ENCODE measurements around the gene BRWD1.
"Not testable (repeated sequence)": the region's sequence is repeated elsewhere in the genome, so short reads cannot be mapped to it uniquely, and the experiment has no call there.

BRWD1 gene

DNA sequence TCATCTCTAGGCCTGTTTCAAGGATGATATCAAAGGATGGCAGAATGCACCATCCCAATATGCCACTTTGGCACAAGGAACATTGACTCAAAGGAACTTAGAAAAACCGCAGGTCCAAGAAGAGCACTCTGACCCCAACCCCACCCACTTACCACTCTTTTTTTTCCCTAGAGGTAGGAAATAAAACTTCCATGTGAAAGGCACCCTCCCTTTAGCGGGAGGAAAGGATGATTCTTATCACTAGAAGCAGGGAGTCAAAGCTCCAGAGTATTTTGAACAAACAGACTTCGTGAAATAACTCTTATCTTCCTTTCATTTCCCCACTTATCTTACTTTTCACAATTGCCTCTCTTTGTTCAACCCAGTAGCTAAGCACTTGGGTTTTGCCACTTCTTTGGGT, 152.4 kb downstream of the BRWD1 start:
- DNase-seq: no peak

GRCh38 chr21:39159342-39160063, 153.9 kb downstream of the BRWD1 start:
- no peak for DNase-seq

DNA sequence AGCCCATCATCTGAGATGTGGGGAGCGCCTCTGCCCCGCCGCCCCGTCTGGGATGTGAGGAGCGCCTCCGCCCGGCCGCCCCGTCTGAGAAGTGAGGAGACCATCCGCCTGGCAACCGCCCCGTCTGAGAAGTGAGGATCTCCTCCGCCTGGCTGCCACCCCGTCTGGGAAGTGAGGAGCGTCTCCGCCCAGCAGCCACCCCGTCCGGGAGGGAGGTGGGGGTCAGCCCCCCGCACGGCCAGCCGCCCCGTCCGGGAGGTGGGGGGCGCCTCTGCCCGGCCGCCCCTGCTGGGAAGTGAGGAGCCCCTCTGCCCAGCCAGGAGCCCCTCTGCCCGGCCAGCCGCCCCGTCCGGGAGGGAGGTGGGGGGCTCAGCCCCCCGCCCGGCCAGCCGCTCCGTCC, 156.2 kb downstream of the BRWD1 start:
- DNase-seq: not testable (repeated sequence)

- no peak for DNase-seq
These were observed 157.4 kb downstream of the BRWD1 start for GRCh38 chr21:39156024-39156423.

GRCh38 chr21:39155578-39155977, 157.9 kb downstream of the BRWD1 start:
- no peak for DNase-seq

GRCh38 chr21:39153842-39154241, 159.6 kb downstream of the BRWD1 start:
- DNase-seq: no peak

GRCh38 chr21:39153373-39153772, 160.1 kb downstream of the BRWD1 start:
- no peak for DNase-seq

- no peak for DNase-seq
These were observed 161.2 kb downstream of the BRWD1 start for GRCh38 chr21:39152271-39152670.

GRCh38 chr21:39150877-39151276, 162.6 kb downstream of the BRWD1 start:
- DNase-seq: no peak

- DNase-seq: no peak
These were observed 163.1 kb downstream of the BRWD1 start for GRCh38 chr21:39150316-39150715.

DNA sequence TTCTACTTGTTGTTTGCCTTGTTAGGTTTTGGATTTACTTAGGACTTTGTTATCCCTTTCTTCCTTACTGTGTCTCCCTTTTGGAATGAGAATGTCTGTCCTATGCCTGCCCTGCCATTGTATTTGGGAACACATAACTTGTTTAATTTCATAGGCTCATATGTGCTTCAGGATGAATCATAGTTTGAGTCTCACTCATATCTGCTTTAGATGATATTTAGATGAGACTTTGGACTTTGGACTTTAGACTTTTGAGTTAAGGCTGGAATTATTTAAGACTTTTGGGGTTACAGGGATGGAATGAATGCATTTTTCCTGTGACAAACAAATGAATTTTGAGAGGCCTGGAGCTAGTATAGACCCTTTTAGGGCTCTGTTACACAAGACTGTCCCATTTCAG, 163.6 kb downstream of the BRWD1 start:
- DNase-seq: no peak

DNA sequence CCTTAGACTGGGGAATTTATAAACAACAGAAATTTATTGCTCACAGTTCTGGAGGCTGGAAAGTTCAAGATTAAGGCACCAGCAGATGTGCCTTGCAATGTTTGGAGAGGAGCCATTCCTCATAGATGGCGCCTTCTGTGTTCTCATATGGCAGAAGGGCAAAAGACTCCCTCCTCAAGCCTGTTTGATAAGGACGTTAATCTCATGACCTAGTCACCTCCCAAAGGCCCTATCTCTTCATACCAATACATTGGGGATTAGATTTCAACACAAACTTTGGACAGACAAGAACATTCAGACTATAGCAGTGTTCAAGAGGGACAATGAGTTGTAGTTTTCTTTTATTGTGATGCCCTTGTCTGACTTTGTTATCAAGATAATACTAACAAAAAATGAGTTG, 164.5 kb downstream of the BRWD1 start:
- DNase-seq: no peak

- no peak for DNase-seq
These were observed 169.2 kb downstream of the BRWD1 start for GRCh38 chr21:39144191-39144590.

DNA sequence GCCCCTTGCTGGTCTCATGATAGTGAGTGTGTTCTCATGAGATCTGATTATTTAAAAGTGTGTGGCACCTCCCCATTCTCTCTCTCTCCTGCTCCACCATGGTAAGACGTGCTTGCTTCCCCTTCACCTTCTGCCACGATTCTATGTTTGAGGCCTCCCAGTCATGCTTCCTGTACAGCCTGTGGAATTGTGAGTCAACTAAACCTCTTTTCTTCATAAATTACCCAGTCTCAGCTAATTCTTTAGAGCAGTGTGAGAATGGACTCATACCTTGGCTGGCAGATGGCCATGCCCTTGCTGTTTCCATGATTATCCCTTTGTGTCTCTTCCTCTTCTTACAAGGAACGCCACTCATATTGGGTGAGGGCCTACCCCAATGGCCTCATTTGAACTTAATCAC, 170.5 kb downstream of the BRWD1 start:
- DNase-seq: no peak

- DNase-seq: no peak
These were observed 171.9 kb downstream of the BRWD1 start for GRCh38 chr21:39141502-39141901.

GRCh38 chr21:39137248-39138178, 175.9 kb downstream of the BRWD1 start:
- peak in 1 of 2 donors; percentile 65 for DNase-seq

DNA sequence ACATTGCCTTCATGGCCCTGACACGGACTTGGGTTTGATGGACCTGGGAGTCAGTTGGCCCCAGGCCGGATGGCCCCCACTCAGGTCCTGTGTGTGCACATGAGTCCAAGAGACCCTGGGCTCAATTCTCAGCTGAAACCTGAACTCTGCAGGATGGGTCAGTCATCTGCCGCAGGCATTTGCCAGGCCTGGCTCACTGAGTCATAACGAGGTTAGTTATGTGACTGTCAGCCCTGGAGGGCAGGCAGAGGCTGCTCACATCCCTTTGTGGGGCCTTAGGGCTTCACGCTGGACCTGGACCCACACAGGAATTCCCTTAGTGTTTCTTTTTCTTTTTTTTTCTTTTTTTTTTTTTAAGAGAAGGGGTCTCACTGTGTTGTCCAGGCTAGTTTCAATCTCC, 176.7 kb downstream of the BRWD1 start:
- no peak for DNase-seq

DNA sequence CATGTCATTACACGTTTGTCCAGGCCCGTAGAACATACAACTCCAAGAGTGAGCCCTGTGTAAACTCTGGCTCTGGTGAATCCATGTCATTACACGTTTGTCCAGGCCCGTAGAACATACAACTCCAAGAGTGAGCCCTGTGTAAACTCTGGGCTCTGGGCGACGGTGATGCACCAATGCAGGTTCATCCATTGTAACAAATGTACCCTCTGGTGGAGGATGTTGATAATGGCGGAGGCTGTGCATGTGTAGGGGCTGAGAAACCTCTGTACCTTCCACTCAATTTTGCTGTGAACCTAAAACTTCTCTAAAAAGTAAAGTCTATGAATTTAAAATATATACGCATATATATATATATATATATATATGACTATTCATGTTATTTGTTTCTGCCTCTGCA, 177.3 kb downstream of the BRWD1 start:
- peak in 1 of 2 donors; percentile 75 for DNase-seq

DNA sequence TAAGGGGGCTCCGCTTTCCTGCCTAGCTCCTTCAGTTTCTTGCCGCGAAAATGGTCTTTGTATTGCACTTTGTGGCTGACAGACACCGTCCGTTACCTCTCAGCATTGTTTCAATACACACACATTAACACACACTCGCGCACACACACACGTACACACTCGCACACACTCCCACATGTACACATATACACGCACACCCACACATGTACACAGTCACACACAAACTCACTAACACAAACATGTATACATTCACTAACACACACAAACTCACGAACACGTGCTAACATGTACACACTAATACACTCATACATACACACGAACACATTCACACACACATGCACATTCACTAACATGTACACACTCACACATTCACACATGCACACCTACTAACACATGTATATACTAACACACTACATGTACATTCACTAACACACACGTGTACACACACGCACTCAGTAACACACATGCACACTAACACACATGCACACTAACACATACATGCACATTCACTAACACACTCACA, 179.1 kb downstream of the BRWD1 start:
- DNase-seq: no peak

Data from bone marrow (tissue), 2 donors.